GM21529 (cell line): ENCODE results near the gene NSUN3.
A peak's percentile ranks its signal among the peaks of the same experiment; 100 is the strongest.

Experiments used
- ATAC-seq: cut with Tn5 transposase; IDR thresholded peaks from one replicate; pipeline ENCODE4 v1.9.1; 2021; ENCODE audit not compliant: unreplicated experiment

Gene NSUN3

DNA sequence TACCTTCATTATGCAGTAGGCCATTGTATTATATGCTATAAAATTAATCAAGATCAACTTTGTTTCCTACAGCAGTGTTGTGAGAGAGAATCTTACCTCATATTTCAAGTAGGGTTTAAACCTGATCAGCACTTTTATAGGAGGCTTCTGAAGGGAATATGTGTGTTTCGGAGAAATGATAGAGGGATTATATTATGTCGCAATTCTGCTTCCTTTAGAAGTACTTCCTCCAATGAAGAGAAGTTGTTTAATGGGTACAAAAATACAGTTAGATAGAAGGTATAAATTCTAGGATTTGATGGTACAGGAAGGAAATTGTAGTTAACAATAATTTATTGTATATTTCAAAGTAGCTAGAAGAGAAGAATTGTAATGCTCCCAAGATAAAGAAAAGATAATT, 54.9 kb downstream of the NSUN3 start:
- ATAC-seq: no peak

DNA sequence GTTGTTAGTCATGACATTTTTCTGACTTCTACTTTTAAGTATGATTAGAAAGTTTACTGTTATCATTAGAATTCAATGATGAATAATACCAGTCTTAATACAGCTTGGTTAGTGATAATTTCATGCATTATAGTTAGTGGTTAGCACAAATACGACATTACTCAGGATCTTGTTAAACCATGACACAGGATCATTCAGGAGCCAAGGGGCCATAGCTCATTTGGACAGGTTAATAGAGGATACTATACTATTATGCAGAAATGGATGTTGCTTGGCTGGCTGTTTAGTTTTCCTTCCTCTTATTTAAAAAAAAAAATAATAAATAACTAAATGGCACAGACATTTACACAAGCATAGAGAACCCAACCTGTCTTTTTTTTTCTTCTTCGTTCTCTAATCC, 55.5 kb downstream of the NSUN3 start:
- no peak for ATAC-seq

DNA sequence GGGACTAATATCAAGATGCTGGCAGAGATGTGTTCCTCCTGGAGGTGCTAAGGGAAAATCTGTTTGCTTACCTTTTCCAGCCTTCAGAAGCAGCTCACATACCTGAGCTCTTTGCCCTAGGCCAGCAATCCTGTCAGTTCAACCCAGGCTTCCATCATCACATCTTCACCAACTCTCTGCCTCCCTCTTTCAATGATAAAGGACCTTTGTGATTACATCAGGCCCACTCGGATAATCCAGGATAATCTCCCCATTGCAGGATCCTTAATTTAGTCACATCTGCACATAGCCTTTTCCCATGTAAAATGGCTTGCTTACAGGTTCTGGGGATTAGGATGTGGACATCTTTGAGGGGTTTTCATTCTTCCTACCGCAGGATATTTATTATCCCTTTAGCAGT, 58.3 kb downstream of the NSUN3 start:
- ATAC-seq: no peak

DNA sequence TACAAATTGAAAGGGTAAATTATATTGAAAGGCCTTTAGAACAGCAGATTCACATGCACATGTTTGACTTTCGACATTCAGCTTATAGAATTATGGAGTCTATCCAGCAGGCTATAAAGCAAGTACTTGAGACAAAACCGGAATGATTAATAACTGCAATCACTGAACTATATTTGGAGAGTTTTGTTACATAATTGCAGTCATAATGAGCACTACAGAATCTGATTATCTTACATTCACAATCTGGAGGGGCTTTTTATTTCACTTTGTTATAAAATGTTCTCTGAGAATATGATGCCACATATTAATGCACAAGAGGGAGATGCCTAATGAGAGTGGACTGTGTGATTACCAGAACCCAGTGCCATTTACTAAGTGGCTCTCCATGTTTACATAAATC, 64.3 kb downstream of the NSUN3 start:
- no peak for ATAC-seq

DNA sequence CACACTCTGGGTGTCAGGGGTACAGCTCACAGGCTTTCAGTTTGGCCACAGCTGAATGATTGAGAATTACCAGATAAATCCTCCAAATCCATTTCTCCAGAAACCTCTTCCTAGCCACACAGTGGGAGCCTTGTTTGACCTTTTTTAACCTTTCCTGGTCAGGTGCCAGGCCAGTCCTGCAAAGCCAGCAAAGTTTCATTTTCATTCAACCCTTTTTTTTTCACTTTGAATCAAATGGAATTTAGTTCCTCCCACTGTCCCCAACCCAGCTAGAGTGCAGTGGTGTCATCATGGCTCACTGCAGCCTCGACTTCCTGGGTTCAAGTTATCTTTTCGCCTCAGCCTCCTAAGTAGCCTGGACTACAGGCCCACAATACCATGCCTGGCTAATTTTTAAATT, 67.8 kb downstream of the NSUN3 start:
- ATAC-seq: no peak

DNA sequence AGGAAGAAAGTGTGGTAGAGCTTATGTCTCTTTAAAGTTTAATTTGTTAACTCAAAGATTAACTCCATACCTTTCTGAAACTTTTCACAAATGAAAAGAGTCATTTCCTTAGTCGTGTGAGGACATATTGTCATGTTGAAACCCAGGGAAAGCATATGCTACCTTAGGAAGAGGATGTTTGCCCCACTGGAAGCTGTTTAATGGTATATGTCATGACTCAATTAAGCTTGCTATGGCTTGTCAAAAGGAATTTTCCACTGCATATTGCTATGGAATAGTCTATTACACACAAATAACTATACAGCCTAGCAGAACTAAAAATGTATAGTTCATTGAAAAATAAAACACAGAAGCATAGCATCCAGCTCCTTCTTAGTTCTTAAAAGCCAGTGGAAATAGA, 69.9 kb downstream of the NSUN3 start:
- no peak for ATAC-seq

DNA sequence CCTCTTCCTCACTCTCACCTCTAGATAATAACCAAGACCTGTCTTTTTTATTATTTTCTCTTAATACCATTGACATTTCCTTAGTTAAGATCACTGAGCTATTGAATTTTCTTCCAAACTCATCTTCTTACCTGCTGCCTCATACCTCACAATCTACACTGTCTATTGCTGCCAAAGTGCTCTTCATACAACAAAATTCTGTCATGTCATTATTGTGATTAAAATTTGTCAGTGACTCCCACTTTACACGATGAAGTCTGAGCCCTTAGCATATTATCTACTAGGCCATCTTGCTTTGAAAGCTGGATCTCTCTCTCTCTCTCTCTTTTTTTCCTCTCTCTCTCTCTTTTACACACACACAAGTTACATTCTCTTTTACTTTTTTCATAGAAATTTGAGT, 73.3 kb downstream of the NSUN3 start:
- ATAC-seq: no peak

DNA sequence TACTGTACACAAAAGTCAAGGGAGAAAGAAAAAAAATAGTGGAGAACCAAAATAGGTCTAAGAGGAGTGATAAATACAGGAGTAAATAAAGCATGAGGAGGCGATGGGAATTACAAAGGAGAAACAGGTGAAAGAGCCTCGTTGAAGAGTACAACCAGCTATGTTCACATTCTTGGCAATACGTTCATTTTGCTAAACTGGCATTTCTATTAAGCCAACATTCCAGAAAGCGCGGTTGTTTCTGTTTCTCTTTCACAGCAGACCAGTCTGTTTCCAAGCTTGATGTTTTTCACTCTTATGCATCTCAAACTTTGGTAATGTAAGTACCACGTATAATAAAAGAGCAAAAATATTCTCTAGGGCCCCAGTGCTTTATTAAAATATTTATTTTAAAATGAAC, 74.5 kb downstream of the NSUN3 start:
- no peak for ATAC-seq

DNA sequence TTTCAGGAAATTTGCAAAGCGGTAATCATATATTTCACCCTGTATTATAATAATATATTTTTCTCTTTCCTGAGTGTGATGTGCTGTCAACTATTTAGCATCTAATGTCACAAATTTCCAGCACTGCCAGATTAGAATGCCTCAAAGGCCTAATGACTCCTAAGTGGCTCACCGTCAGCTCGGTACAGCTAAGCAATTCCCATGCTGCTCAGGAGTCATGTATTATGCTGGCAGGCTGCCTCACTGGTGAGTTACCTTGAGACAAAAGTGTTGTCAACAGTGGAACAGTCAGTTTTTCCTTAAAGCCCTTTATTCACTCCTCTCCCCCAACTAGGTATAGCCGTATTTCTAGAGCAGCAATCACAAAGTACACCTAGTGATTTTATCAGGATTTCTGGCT, 83.6 kb downstream of the NSUN3 start:
- ATAC-seq: no peak

DNA sequence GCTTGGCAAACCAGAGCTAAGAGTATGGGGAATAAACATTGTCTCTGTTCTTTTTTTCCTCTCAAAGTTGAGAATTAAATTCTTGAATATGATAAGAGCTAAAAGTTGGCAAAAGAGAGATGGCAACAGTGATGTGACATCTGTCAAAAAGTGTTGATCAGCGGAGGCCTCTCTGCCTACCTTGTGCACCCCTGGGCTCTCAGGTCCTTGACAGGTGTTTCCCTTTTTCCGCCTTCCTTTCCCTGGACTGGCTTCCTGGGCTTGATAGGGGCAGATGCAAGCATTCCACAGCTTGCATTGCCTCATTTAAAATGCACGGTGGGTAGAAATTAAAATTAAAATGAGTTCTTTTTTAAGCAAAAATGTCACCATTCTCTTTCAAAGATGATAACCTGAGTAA, 84.2 kb downstream of the NSUN3 start:
- ATAC-seq: no peak

DNA sequence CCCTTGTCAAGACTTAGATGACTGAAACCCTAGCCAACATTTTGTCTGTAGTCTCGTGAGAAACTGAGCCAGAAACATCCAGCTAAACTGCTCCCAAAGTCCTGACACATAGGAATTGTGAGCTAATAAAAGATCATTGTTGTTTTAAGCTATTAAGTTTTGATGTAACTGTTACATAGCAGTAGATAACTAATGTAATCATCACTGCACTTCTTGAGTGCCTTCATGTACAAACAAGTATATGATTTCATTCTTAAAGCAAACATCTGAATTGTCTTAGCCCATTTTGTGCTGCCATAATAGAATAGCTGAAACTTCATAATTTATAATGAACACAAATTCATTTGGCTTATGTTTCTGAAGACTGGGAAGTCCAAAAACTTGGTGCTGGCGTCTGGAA, 87.3 kb downstream of the NSUN3 start:
- ATAC-seq: no peak

DNA sequence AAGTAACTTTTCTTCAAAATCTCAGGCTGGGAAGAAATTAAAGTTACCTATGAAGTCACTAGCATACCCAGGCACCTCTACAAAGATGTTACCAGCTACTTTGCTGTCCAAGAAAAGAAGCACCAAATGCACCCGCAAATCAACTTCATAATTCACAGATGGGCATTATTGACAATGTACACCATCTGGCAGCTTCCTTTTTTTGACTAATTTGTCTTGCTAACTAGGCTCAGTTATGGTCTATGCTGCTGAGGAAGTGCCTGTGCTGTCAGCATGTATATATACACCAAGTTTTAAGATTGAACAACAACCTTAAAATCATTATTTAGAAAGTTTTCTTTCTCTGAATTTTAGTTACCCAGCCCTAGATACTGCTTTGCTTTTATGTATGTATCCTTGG, 93.8 kb downstream of the NSUN3 start:
- no peak for ATAC-seq

DNA sequence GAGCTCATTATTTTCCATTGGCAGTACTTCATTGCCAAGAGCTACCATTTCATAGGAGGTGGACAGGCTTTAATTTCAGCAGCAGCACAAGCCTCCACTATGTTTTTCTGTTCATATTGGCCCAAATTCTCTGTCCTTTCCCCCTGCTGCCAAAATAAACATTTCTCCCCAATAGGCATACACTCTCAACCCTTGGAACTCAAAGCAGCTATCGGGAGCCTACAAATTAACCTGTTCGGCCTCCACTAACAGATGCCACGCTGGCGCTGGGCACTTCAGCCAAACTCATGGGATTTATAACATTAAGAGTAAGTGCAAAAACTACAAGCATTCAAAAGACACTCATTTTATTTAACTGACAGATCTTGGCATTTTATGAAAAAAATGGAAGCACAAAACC, 95.7 kb downstream of the NSUN3 start:
- no peak for ATAC-seq

DNA sequence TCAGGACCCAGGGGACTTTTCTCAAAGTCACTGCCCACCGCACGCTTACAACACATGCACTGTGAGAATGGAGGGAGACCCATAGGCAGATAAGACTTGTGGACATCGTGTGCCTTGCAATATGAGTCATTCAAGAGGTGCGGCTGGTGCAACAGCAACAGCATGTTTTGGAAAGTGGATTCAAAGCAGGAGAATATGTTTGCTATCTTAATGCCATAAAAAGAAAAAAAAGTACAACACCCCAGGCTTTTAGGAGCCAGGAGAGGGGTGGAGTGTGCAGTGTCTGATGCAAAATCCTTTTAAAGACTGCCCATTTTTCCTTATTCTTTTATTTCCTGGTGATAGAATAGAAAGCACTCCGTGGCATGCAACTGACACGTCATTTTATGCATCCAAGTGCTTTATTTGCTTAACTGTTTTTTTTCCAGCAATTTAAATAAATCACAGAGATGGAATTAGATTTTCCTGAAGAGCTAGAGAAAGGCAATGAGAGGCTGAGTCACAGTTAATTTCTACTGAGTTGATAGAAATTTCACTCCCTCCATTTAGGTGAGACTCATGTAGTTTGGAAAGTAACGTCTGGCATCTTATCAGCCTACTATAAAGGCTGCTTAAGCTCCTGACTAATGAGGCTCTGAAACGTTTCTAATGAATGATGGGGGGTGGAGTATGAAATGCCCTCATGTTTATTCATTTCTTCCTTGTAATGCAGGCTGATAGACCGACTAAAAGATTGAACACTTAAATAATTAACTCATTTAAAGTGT, 96.4 kb downstream of the NSUN3 start:
- no peak for ATAC-seq

DNA sequence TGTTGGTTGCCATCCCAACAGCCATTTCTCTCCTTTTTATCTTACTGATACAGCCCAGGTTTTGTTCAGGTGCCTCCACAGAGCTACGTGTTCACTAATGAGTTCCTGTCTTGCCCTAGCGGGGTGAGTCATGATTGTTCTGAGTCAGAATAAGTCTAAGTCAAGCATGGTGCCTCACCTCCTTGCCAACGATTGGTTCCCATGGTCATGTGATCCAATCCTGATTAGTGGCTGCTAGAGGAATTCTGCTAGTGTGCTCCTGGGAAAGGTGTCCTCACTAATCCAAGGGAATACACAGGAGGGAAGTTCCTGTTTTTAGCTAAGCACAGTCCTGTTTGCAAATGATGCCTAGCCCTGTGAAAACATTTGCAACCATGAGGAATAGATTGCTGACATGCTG, 99.8 kb downstream of the NSUN3 start:
- peak; percentile 73 for ATAC-seq

DNA sequence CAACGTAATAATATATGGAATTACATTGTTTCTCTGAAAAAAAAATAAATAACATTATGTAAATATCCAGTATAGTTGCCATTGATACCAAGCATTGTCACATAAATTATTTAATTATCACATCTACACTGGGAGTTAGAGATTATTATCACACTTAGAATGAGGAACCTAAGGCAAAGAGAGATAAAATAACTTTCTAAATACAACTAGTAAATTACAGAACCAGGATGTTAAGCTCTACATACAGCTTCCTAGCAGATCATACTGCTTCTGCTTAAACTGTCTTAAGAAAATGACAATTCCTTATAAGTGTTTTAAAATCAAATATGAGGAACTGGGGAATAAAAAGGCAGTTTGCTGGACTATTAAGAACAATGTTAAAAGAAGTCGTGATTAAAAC, 104.5 kb downstream of the NSUN3 start:
- ATAC-seq: no peak

DNA sequence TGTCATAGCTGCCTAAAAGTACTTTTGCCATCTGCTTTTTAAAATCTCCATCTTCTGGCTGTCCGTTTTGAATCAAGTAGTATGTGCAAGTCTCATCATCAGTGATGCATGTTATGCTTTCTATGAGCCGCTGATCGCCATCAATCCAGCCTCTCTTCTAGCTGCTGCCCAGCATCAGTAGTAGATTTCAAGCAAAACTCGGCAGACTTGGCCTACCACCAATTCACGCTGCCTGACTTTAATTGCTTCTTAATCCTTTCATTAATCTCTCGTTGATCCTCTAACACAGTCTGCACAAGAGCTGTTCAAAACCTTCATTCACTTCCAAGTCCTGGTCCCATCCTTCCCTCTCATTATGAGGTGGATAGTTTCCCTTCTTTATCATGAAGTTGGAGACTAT, 104.9 kb downstream of the NSUN3 start:
- no peak for ATAC-seq

DNA sequence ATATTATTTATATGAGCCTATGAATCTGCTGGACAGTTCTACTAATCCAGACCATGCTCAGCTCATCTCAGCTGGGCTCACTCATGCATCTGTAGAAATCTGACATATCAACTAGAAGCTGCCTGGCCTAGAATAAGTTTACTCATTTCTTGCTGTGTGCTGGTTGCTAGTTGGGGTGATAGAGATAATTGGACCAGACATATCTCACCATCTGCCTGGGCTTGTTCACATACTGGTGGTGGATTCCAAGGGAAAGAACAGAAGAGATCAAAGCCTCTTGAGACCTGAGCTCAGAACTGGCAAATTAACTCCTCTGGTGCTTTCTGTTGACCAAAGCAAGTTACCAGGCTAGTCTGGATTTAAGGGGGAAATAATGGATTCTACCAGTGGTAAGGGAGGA, 109.1 kb downstream of the NSUN3 start:
- ATAC-seq: no peak

DNA sequence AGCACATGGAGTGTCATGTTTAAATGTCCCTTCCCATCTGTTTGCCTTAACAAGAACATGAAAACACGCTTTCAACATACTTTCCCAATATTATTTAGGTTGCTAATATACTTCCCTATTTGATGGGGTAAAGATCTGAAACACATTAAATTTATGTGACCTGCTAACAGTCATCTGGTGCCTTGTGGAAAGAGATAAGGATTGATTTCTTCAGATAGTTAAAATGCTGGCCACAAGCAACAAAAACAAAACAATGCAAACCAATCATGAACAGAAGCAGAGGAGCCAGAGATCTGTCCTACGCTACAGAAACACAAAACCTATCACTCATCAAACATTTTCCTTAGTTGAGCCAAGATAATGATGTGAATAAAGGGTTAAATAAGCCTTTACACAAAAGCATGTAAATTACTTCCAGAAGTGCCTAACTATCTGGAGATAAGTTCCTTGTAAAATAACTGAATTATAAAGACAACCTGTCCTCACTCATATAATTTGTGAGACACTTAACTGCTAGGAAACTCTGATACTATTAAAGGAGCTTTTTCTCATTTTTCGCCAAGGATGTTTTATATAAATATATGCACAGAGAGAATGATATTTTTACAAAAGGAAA, 109.9 kb downstream of the NSUN3 start:
- no peak for ATAC-seq

DNA sequence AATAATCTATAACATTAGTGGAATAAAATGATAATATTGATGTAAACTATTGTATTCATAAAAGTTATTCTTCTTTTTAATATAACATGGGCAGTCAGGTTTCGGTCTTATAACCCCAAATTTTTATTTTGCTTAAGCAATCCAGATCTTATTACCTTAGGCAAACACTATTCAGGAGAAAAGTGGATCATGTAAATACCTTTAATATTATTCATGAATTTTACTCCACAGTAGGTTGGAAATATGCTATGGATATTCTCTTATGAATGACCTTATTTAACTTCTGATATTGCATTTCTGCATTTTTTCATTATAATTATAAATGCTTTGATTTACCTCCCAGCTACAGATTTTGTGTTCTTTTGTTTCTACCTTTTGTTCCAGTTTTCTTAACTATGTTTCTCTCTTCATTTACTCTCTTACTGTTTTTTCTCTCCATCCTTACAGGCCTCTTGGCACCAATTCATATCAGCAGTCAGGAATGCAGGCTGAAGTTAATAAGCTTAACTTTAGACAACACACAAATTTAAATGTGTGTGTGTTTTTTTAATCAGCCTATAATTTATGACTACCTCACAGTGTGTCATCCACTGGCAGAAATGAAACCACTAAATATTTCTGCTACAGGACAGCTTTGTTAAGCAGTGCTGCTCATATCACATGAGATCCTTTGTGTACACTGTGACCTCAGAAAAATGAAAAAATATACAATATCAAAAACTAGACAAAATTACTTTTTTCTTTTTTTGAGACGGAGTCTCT, 111.0 kb downstream of the NSUN3 start:
- ATAC-seq: no peak

DNA sequence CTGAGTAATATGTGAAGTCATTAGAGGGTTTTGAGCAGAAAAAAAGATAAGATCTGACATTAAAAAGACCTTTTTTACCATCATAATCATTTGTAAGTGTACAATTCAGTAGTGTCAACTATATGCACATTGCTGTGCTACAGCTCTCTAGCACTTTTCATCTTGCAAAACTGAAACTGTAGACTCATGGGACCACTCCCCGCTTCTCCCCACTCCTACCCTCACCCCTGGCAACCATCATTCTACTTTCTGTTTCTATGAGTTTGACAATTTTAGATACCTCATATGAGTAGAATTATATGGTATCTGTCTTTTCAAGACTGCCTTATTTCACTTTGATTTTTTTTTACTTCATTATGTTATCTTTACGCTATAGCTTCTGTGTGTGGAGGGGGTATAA, 112.8 kb downstream of the NSUN3 start:
- ATAC-seq: no peak

DNA sequence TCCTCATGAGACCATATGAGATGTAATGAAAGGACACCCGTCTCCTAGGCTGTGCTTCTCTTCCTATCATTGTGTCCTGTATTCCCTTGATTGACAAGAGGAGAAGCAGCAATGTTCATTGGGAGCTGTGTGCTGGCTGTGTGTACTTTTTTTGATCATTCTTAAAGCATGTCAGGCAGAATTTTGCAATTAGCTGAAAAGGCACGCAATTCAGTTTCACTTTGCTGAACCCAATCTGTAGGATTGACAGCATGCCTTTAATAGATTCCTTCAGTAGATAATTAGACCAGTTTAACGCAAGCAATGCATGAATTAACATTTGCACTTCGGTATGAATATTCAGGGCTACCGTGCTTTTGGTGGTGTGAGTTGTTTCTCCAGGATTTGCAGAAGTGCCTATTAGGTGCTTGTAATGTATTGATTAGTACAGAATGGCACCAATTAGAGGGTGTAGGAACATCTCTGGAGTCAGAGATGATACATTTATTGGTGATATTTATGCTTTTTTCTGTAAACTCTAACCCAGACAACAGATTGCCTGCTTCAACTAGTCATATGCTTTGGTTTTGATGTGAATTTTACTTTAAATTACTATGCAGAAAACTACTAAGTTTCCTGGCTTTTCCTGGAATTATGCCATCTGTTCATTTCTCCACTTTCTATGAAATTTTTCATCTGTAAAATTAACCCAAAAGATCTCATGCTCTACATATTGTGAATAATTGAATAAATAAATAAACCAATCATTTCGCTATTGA, 114.3 kb downstream of the NSUN3 start:
- no peak for ATAC-seq
